ENCODE measurements around the gene BTAF1. TPM values are rescaled to one million over a fixed set of nuclear protein-coding genes. Genes with fewer than 3 reads are reported as not detected.

BTAF1 gene
- total RNA-seq, 1 experiment from 2014 or later = 33.8 TPM

DNA sequence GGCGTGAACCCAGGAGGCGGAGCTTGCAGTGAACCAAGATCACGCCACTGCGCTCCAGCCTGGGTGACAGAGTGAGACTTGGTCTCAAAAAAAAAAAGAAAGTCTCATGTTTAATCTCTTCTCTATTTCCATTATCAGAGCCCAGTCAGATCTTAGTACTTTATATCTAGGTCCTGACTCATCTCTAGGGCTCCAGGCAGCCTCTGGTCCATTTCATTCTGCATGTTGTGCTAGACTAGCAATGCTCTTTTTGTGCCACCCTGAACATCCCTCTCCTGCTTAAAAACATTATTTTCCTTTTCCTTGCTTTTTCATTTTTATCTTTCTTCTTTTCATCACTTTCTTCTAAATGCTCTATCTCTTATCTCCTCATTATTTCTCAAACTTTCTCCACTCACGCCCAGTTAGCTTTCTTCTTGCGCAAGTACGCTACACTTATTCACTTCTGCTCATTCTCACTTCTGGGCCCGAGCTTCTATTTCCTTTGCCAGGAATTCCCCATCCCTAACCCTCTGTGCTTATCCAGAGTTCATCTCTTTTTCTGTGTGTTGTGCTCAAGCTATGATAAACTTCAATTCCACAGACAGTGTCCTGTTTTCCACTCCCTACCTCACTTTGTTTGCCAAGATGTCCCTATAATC lies 63.9 kb downstream of the BTAF1 start:
- CTCF ChIA-PET = no interaction called here
- intact Hi-C loops (cut with micrococcal nuclease; ENCODE audit: unreplicated experiment) = no loop called here

DNA sequence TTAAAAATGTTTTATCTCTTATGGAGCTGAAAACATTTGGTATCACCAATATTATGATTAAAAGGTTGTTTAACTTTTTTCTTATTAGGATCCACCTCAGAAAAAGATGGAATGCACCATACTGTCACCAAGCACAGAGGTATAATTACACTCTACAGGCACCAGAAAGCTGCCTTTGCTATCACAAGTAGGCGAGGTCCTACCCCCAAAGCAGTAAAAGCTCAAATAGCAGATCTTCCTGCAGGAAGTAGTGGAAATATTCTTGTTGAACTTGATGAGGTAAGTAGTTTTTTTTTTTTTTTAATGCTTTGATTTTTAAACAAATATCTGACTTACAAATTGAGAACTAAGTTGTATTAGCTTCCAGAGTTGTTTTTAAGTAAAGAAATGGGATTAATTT lies 68.5 kb downstream of the BTAF1 start:
- intact Hi-C loops (cut with micrococcal nuclease; ENCODE audit: unreplicated experiment) = no loop called here
- POLR2A ChIA-PET = no interaction called here
- peaks cover 34% of the 10 kb centered on the region for H3K36me3 ChIP-seq (ENCODE audit: control insufficient read depth, insufficient read depth, low read length)
- H3K4me3 ChIP-seq (ENCODE audit: low read depth in 2 of 2, low read length in 2 of 2) = no peak overlapping the region
- H3K4me1 ChIP-seq (ENCODE audit: control insufficient read depth, insufficient read depth, low read length) = no peaks in the 10 kb centered on the region
- BruUV-seq (replicated peaks) = no TSS peak
- no peak overlapping the region for H3K27ac ChIP-seq (ENCODE audit: low read length)
- H3K27me3 ChIP-seq (ENCODE audit: control insufficient read depth, insufficient read depth, low read length) = no peaks in the 10 kb centered on the region
- in situ Hi-C loops (cut with HindIII; ENCODE audit: low pct_unique_long_range_greater_than_20kb, low sequenced_read_pairs) = no loop called here
- TF ChIP-seq, protein P1, sequence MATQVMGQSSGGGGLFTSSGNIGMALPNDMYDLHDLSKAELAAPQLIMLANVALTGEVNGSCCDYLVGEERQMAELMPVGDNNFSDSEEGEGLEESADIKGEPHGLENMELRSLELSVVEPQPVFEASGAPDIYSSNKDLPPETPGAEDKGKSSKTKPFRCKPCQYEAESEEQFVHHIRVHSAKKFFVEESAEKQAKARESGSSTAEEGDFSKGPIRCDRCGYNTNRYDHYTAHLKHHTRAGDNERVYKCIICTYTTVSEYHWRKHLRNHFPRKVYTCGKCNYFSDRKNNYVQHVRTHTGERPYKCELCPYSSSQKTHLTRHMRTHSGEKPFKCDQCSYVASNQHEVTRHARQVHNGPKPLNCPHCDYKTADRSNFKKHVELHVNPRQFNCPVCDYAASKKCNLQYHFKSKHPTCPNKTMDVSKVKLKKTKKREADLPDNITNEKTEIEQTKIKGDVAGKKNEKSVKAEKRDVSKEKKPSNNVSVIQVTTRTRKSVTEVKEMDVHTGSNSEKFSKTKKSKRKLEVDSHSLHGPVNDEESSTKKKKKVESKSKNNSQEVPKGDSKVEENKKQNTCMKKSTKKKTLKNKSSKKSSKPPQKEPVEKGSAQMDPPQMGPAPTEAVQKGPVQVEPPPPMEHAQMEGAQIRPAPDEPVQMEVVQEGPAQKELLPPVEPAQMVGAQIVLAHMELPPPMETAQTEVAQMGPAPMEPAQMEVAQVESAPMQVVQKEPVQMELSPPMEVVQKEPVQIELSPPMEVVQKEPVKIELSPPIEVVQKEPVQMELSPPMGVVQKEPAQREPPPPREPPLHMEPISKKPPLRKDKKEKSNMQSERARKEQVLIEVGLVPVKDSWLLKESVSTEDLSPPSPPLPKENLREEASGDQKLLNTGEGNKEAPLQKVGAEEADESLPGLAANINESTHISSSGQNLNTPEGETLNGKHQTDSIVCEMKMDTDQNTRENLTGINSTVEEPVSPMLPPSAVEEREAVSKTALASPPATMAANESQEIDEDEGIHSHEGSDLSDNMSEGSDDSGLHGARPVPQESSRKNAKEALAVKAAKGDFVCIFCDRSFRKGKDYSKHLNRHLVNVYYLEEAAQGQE (IDR thresholded peaks at IDR 0.05; ENCODE audit: insufficient read depth in 1 of 2, low read depth in 2 of 2, low read length in 1 of 2) = no peak
- TF ChIP-seq SIN3A (IDR thresholded peaks at IDR 0.05; ENCODE audit: borderline replicate concordance, insufficient read depth, low read depth, low read length) (no peak), POLR2AphosphoS5 (IDR thresholded peaks at IDR 0.05; ENCODE audit: low read depth, low read length) (no peak), TCF7L2 (IDR thresholded peaks at IDR 0.05; ENCODE audit: low read depth, low read length) (no peak)
- TF ChIP-seq, protein P2, sequence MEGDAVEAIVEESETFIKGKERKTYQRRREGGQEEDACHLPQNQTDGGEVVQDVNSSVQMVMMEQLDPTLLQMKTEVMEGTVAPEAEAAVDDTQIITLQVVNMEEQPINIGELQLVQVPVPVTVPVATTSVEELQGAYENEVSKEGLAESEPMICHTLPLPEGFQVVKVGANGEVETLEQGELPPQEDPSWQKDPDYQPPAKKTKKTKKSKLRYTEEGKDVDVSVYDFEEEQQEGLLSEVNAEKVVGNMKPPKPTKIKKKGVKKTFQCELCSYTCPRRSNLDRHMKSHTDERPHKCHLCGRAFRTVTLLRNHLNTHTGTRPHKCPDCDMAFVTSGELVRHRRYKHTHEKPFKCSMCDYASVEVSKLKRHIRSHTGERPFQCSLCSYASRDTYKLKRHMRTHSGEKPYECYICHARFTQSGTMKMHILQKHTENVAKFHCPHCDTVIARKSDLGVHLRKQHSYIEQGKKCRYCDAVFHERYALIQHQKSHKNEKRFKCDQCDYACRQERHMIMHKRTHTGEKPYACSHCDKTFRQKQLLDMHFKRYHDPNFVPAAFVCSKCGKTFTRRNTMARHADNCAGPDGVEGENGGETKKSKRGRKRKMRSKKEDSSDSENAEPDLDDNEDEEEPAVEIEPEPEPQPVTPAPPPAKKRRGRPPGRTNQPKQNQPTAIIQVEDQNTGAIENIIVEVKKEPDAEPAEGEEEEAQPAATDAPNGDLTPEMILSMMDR (IDR thresholded peaks at IDR 0.05) = no peak
- ATAC-seq (no peak), DNase-seq (ENCODE audit: low read depth, low spot score) (no peak)
- H3K9me3 ChIP-seq (ENCODE audit: control insufficient read depth, insufficient read depth, low read depth, low read length) = no peaks in the 10 kb centered on the region
- CTCF ChIA-PET = no interaction called here

More for the DNA sequence above, 63.9 kb downstream of the BTAF1 start:
- no peaks in the 10 kb centered on the region for H3K9me3 ChIP-seq (ENCODE audit: control insufficient read depth, insufficient read depth, low read depth, low read length)
- H3K36me3 ChIP-seq (ENCODE audit: control insufficient read depth, insufficient read depth, low read length) = peaks cover 48% of the 10 kb centered on the region
- in situ Hi-C loops (cut with HindIII; ENCODE audit: low pct_unique_long_range_greater_than_20kb, low sequenced_read_pairs) = no loop called here
- TF ChIP-seq TCF7L2 (IDR thresholded peaks at IDR 0.05; ENCODE audit: low read depth, low read length) (no peak), POLR2AphosphoS5 (IDR thresholded peaks at IDR 0.05; ENCODE audit: low read depth, low read length) (no peak), SIN3A (IDR thresholded peaks at IDR 0.05; ENCODE audit: borderline replicate concordance, insufficient read depth, low read depth, low read length) (no peak)
- TF ChIP-seq, protein P2 (IDR thresholded peaks at IDR 0.05) = no peak
- TF ChIP-seq, protein P1 (IDR thresholded peaks at IDR 0.05; ENCODE audit: insufficient read depth in 1 of 2, low read depth in 2 of 2, low read length in 1 of 2) = no peak
- DNase-seq (ENCODE audit: low read depth, low spot score) = no peak
- ATAC-seq = no peak
- no peaks in the 10 kb centered on the region for H3K4me1 ChIP-seq (ENCODE audit: control insufficient read depth, insufficient read depth, low read length)
- H3K27ac ChIP-seq (ENCODE audit: low read length) = no peak overlapping the region
- no peak overlapping the region for H3K4me3 ChIP-seq (ENCODE audit: low read depth in 2 of 2, low read length in 2 of 2)
- H3K27me3 ChIP-seq (ENCODE audit: control insufficient read depth, insufficient read depth, low read length) = no peaks in the 10 kb centered on the region
- BruUV-seq (replicated peaks) = no TSS peak
- POLR2A ChIA-PET = no interaction called here

Measured in Panc1 (cell line).